NCI-H2029 treated with DMSO at 0.1 percent for 48 hours (cell line): ENCODE measurements around the gene GNAZ.
"Not testable (repeated sequence)": the region's sequence is repeated elsewhere in the genome, so short reads cannot be mapped to it uniquely, and the experiment has no call there.

ENCODE experiments used
- DNase-seq: peaks from one replicate; lab custom pipeline; 2025; lab: John Stamatoyannopoulos, UW

Gene GNAZ

DNA sequence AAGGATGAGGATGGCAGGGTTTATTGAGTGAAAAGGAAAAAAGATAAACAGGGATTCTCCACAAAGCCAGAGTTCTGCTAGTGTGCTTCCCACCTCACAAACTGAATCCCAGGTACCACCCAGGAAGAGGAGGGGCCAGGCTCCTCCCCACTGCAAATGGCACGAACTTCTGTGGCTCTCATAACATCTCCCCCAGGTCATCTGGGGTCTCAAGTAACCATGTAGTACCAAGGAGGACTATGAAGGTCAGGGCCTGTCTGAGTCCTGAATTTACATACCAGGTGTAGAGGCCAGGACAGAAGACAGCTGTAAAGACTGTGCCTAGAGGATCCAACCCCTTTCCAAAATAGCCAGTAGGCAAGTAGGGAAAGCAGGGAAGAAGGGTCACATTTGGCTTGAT, 25.7 kb upstream of the GNAZ start:
- no peak for DNase-seq

DNA sequence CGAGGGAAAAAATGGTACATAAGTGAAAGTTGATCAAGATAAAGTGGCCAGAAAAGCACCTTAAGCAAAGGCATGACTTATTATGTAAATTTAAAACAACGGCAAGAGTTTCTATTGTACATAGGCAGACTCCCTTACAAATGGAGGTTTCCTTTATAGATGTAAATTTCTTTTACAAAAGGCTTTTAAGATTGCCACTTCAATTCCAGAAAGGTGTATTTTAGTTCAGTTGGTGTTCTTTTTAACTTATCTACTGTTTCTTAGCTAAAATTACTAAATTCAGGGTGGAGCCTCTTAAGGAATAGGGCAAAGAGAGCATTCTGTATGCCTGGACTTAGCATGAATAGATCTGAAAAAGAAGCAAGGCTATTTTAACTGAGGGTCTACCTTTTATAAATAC, 24.9 kb upstream of the GNAZ start:
- no peak for DNase-seq

DNA sequence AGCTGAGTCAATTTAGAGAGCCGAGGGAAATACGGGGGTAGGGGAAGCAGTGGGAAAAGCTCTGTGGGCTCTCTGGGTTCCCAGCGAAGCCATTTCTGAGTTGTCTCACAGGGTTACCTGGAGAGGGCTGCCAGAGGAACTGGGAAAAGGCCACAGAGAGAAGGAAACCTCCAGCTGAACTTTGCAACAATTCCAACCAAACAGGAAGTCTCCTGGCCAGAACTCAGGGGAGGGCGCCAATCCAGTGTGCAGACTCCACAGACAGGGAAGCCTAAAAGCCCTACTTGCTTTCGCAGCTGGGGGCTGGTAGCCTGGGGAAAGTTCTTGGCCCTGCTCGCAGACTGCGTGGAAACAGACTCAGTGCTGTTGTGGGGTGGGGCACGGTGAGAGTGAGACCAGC, 23.1 kb upstream of the GNAZ start:
- no peak for DNase-seq

DNA sequence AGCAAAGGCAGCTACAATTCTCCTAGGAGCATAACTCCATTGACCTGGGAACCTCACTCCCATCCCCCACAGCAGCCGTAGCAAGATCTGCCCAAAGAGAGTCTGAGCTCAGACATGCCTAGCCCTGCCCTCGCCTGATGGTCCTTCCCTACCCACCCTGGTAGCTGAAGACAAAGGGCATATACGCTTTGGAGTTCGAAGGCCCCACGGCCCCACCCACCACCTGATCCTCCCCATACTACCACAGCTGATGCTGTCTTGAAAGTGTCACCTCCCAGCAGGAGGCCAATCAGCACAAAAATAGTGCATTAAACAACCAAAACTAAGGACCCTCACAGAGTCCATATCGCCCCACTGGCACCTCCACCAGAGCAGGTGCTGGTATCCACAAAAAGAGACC, 22.6 kb upstream of the GNAZ start:
- DNase-seq: no peak

DNA sequence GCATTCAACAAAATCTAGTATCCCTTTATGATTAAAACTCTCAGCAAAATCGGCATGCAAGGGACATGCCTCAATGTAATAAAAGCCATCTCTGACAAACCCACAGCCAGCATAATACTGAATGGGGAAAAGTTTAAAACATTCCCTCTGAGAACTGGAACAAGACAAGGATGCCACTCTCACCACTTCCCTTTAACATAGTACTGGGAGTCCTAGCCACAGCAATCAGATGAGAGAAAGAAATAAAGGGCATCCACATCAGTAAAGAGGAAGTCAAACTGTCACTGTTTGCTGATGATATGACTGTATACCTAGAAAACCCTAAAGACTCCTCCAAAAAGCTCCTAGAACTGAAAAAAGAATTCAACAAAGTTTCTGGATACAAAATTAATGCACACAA, 19.8 kb upstream of the GNAZ start:
- DNase-seq: not testable (repeated sequence)

DNA sequence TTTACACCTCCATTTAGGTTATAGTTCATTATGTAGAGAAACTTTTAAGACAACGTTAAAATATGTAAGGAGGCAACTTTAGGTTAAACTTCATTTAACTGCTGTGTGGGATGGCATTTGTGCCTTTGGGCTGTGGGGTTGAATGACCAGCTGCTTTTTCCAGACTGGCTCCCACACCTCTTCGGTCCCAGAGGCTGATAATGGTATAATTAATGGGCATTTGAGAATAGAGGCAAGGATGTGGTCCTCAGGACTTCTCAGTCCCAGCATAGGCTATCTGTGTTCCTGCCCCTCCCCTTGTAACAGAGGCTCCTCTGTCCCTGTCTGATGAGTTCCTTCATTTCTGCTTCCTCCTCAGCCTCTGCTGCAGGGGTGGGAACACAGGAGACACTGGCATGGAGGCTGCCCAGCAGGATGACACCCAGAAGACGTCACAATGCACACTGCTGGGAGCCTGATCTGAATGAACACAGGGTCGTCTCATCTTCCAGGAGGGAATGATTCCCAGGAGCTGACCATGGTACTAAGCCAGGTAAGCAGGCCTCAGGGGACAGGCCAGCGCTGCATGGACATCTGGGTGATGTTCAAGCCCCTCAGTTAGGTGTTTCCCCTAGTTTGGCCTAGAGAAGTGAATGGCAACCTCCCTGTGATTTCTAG, 17.1 kb upstream of the GNAZ start:
- DNase-seq: no peak

DNA sequence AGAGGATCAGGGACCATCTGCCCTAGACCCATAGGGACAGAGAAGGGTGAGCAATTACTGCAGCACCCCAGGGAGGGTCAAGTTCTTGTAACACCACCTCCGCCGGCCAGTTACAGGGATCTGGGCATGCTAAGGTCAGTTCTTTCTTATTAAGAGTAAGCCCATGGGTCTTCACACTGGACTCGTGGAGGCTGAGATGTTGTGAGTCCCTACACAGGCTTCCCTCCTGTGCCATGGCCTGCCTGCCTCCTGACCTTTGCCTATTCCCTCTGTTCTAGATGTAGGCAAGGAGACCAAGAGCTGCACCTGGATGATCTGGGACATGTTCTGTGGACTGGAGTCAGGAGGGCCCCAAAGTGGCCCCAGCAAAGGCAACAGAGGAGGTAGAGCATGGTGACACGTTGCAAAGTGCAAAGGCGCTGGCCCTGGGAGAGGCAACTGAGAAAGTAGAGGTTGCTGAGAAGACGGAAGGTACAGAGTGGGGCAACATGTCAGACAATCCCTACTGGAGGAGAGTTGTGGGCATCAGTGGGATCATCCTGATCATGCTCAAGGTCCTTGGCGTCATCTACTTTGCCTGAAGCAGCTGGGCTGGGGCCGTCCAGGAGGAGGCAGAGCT, 16.3 kb upstream of the GNAZ start:
- DNase-seq: no peak

DNA sequence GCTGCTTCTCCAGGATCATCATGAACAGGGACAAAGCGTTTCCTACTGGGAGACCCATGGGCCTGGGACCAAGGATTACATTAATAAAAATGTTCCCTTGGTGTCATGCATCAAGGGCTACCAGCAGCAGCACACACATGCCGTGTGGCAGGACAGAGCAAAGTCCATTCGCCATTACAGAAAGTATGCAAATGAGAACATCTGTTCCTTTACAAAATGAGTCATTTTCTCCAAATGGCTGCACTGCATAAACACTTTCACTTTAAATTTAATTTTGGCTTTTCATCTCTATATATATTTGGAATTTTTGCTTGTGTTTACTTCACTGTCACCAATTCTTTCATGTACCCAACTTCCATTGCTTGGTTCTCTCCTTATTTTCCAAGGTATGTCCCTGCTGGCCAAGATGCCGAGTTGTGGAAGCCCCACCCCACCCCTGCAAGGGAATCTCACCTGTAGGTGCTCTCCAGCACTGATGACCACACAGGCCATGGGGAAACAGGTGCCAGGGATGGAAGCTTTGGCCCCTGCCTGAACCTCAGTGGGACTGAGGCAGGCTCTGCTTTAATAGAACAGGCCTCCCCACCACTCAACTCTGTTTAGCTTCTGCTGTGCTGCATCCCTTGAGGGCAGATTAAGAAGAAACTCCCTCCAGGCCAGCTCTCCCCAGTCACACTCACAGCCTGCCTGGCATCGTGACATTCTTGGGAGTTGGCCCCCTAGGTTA, 15.6 kb upstream of the GNAZ start:
- DNase-seq: no peak

DNA sequence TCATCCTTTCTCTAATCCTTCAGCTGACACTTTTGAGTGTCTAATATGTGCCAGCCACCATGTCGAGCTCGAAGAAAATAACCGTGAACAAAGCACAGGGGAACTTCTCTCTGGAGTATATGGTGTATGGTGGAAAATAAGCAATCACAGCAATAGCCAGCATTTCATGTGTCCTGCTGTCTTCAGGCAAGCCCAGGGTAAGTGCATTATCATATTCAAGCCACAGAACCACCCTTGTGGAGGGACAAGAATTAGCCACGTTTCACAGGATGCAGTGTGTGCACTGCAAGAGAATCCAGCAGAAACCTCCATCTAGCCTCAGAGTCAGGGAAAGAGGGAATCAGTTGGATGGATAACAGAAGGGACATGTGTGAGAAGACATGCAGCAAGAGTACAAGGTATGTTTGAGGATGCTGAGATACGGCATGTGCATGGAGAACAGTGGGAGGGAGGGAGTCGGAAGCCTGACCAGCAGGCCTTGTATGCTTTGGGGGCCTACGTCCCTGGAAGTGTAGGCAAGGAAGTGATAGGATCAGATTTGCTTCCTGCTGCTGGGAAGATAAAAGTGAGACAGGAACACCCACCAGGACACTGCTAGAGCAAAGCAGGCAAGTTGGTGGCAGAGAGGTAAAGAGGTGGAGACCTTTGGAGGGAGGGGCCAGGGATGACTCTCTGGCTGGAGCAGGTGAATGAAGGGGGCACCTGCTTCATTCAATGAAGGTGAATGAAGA, 14.7 kb upstream of the GNAZ start:
- DNase-seq: no peak

DNA sequence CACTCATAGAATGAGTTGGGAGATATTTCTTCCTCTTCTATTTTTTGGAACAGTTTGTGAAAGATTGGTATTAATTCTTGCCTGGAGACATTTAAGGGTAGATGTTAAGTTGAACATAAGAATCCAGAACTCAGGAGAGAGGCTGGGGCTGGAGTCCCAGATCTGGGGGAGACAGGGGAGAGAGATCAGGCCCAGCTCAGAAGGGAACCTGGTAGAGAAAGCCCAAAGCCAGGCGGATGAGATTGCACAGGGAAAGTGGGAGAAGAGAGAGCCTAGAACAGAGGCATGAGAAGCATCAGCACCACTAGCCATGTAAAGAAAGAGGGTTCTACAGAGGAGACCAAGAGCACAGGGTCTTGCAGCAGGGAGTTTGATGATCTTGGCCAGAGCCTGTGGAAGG, 13.0 kb upstream of the GNAZ start:
- DNase-seq: no peak

DNA sequence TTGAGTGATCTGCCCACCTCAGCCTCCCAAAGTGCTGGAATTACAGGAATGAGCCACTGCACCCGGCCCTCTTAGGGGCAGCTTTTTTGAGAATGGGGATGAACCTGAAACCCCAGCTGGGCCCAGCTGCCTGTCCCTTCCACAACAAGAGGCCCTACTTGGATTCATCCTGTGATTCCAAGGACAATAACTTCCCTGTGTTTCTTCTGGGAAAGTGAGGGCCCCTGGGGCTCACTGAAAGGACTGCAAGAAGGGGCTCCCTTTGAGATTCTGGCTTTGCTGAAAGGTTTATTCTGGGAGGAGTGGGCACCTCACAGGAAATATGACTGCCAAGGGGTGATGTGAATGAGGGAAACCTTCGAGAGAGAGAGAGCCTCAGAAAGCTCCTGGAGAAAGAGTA, 12.3 kb upstream of the GNAZ start:
- DNase-seq: no peak

DNA sequence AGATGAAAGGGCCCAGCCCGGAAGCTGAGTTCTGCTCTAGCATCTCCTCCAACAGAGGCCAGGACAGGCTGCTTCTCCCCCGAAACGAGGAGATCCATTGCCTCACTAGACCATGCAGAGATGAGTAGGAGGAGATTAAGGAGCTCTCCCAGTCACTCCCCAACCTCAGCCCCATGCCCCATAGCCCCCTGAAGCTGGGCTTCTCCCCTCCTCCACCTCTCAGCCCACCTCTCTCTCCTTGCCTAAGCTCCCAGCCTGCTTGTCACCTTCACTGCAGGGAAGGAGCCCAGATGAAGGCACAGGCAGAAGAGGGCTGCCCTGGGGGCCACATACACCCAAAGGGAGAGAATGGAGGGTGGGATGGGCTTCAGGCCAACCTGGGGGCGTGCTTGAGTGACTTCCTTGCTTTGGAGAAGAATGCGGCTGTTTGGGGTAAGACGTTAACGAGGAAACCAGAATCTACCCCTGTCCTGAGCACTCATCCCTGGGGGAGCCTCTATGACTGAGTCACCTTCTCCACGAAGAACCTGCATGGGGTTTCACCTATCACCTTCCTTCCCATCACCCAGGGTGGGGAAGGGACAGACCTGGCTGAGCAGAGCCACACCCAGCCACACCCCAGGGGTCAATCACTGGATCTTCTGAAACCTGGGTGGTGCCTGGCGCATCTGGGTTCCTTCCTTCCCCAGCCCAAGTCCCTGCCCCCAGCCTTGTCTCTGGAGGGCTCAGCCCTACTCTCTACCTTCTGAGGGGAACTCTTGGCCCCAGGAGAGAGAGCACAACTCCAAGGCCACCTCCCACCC, 11.6 kb upstream of the GNAZ start:
- DNase-seq: no peak

DNA sequence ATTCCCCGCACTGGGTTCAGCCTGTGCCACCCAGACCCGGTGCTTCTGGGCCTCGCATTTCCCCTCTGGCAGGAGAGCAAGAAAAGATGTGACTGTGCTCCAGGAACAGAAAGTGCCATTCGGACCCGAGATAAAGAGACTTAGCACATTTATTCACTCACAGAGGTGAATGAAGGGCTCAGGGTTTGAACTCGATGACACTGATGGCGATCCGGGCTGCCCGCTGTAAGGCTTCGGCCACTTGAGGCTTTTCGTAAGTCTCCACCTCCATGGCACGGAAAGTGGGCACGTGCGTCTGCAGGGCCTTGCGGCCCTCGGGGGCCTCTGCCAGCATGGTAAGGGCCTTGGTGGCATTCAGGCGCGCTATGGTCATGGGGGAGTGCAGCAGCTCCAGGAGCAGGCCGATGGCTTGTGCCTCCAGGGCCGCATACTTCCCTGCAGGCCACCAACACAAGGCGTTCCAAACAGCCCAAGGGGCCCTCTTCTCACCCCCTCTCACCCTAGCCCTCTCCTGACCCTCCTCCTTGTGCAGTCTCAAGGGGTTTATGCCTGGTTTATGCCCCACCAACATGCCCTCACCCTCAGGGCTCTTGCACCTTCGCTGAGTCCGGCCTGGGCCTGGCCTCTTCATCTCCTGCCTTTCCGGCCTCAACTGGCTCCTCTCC, 10.9 kb upstream of the GNAZ start:
- no peak for DNase-seq

DNA sequence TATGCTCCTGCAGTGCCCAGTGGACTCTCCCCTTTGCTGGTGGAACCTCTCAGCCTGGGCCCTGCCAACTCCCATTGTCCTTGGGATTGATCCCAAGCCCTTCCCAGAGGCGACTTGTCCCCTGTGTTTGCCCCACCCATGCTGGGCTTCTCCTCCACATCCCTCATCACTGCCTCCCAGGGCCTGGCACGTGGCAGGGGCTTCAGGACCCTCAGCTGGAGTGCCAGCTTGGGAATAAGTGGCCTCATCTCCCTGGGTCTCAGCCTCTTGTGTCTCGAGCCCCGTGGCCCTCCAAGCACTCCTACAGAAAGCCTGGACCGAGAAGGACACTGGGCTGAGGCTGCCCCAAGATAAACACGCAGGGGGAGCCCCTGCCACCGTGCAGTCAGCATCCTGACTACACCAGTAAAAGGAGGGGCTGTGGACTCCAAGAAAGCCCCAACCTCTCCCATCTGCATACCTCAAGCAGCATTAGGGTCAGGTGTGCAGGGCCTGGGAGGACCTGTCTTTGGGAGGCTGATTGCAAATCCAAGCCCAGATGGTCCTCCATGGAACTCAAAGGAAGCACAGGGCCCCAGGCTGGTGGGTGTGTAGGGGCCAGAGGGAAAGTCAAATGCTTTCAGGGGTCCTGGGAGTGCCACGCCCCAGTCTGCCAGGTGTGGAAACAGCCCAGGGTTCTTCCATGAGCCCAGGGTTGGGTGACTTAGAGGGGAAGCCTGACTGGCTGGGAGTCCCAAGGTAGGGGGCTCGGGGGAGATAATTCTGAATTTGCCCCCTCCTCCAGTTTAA, 9.5 kb upstream of the GNAZ start:
- DNase-seq: no peak

DNA sequence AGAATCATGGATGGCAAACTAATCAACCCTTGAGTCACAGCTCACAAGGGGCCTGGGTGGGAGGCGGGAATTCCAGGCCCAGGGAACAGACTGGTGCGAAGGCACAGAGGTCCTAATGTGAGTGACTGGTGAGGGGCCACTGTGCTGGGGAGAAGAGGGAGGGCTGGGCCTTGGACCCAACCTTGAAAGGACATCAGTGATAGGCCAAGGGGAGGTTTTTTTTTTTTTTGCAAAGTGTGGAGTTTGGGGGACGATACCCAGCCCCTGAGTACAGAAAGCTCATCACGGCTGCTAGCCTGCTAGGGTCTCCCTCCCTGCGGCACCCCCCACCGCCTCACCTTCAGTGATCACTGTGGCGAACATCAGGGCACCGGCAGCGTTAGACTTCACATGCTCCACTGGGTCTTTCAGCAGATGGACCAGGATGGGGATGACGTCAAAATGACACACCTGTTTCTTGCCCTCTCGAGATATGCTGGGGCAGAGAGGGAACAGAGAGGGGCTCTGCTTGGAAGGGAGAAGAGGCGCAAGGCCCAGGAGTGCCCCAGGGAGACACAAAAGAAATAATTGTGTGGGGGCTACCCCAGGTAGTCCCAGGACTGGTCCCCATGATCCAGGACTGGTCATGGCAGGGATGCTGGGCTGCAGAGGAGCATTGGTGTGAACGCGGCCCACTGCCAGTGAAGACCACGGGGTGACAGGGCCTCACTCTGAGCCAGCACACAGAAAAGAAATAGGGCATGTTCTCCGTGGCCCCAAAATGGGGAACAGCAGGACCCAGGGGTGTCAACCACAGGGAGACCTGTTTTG, 8.6 kb upstream of the GNAZ start:
- no peak for DNase-seq

DNA sequence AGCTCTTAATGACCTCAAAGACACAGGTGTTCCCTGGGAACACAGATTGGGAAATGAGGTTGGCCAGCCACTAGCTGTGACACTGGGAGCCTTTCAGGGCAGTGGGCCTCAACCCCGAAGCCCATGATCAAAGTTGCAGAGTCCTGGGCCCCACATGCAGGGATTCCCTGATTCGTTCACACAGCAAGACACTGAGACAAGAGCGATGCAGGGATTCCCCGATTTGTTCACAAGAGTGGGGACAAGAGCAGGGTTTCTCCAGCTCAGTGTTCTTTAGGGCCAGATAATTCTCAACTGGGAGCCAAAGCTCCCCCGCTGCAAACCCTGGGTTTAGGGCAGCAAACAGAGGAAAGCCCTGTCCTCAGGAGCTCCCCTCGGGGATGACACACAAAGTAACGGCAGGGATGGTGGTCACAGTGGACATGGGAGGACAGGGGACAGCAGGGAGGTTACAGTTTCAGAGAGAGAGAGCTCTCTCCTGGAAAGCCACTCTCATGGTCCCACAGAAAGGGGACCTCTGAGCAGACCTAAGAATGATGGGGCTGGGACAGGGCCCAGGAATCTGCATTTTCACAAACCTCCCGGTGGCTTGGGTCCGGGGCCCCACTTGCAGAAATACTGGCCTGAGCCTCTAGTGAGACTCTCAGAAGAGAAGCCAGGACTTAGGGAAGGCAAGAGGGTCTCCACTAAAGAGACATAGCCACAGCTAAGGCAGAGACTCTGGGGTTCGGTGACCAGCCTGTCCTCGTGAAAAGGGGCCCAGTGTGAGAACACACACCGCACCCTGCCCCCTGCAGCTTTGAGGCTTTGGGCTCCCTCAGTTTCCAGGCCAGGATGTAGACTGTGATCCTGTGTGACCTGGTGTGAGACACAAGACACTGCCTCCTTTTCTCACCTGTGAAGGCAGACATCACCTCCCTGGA, 7.4 kb upstream of the GNAZ start:
- DNase-seq: no peak

DNA sequence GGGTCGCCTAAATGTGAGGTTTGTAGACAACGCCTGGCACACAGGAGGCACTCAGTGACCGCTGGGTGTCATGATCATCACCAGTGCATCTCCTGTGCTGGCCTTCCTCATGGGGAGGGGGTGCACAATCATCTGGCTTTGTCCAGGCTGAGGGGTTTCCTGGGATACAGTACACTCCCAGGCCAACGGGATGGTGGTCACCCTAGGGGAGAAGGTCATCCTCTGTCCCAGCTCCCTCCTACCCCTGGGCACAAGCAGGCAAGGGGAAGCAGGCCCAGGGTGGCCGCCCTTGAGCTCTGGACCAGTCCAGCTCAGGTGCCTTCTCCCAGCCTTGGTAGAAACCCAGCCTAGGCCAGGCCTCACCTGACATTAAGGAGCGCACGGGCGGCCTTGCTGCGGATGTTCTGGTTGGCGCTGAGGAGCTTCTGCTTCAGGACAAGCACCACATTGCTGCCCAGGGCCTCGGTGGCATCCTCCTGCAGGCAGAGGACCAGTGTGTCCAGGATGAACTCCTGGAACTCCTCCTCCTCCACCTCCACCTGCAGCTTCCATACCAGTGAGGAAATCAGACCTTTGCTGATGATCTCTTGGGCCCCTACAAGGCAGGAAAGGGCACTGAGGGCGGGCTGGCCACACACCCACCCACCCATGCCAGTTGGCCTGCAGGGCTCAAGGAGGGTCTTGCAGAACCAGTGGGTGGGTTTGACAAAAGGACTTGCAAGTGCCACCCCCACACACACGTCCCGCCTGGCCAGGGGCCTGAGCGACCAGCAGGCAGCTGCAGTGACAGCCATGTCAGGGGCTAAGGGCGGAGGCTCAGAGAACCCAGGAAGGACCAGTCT, 6.6 kb upstream of the GNAZ start:
- no peak for DNase-seq
